ENCODE results near the gene CD93. TPM values are rescaled to one million over a fixed set of nuclear protein-coding genes. Genes with fewer than 3 reads are reported as not detected.

The CD93 gene
- total RNA-seq, 1 donor from 2014 or later, result 0.02 TPM

DNA sequence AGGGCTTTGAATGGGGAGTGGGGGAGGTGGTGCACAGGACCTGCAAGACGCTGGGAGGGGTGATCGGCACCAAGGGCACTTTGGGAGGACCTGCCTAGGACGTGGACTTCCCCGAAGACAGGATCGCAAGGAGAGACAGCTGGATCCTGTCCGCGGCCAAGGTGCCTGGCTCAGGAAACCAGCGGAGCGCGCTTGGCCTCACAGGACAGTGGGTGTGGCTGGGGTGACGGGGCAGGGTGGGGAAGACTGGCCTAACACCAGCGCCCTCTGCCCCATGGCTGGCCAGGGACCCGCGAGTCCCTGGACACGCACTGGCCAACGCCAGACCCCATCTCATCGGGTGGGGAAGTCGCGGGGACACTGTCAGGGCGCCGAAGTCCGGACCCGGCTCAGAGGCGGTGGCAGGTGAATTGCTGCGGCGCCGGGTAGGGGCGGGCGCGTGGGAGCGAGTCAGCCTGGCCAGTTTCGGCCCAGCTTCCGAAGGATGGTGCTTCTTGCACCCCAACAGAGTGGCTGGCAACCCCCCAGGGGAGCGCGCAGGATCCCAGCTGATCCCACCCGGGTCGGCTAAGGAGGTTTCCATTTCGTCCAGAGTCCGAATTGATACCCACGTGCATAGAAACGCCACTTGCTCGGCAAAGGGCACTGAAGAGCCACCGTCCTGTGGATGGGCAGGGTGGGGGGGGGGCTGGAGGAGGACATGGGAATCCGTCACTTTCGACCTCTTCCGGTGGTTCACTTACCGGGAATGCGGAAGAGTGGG, 35.9 kb downstream of the CD93 start:
- H3K79me2 ChIP-seq (ENCODE audit: insufficient read depth, low read length), result peaks cover 9% of the 10 kb centered on the region
- peak overlapping the region; percentile 72 for H3K27ac Mint-ChIP-seq (ENCODE audit: unreplicated experiment)
- H3K36me3 Mint-ChIP-seq (ENCODE audit: low read depth, unreplicated experiment), result no peaks in the 10 kb centered on the region
- FAIRE-seq (no peak), DNase-seq (ENCODE audit: low read depth) (no peak)
- peaks cover 32% of the 10 kb centered on the region for H3K27me3 Mint-ChIP-seq (ENCODE audit: low read depth, unreplicated experiment)
- peaks cover 24% of the 10 kb centered on the region for H3K4me1 ChIP-seq (ENCODE audit: insufficient read depth, low read length)
- TF ChIP-seq CTCF (IDR thresholded peaks at IDR 0.05; ENCODE audit: insufficient read depth, low read depth, low read length) (no peak), EZH2 (IDR thresholded peaks at IDR 0.05; ENCODE audit: insufficient read depth, low read length) (no peak)
- peak overlapping the region; percentile 80 for H2AFZ ChIP-seq (ENCODE audit: low read depth, low read length)
- peaks cover 17% of the 10 kb centered on the region for H3K27me3 ChIP-seq (ENCODE audit: insufficient read depth, low read length)
- H4K20me1 ChIP-seq (ENCODE audit: insufficient read depth, low read length), result no peaks in the 10 kb centered on the region
- peak overlapping the region; percentile 6 for H3K27ac ChIP-seq (ENCODE audit: low read depth, low read length)
- peak overlapping the region; percentile 65 for H3K9ac ChIP-seq (ENCODE audit: low read length)
- peak overlapping the region; percentile 91 for H3K4me3 Mint-ChIP-seq (ENCODE audit: unreplicated experiment)
- H3K4me1 Mint-ChIP-seq (ENCODE audit: low read depth, unreplicated experiment), result peaks cover 2% of the 10 kb centered on the region
- peak overlapping the region; percentile 98 for H3K4me2 ChIP-seq (ENCODE audit: low read length)
- H3K4me3 ChIP-seq (ENCODE audit: insufficient read depth, low read depth, low read length), result peak overlapping the region; percentile 61
- no peaks in the 10 kb centered on the region for H3K9me3 ChIP-seq (ENCODE audit: insufficient read depth, low read depth, low read length)
- H3K9me3 Mint-ChIP-seq (ENCODE audit: unreplicated experiment), result peaks cover 4% of the 10 kb centered on the region
- H3K36me3 ChIP-seq (ENCODE audit: insufficient read depth, low read length), result no peaks in the 10 kb centered on the region

DNA sequence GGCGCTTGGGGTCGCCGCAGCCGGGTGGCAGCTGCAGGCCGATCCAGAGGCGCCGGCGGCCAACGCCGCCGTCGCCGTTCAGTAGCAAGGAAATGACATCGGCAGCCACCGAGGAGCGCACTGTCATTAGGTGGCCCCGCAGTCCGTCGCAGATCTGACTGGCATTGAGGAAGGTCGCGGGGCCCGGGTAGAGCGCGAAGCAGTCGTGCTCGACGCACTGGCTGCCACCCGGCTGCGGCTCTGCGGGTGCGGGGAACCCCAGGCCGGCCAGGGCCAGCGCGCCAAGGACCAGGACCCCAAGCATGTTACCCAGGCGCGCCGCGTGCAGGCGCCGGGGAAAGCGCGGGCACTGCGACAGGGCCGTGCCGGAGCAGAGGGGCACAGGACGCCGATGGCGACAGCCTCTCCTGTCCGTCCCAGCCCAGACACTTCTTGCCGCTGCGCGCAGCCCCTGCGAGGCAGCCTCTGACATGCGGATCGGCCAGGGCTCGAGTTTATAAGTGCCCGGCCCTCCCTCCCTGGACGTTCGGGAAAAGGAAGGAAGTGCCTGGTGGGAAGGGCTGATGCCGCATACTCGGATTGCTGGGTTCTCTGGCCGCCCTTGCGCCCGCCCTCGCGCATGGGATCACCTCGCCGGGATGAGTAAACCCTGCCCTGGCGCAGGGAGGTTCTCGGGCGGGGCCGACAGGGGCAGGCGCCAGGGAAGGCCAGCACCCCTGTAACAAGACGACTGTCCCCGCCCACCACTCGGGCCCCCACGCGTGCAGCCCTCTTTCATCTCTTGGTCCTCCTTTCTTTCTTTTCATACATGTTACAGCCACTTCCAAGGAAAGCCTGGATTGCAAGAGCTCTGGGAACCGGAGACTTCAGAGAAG, 36.7 kb downstream of the CD93 start, which contains the start of gene THBD:
Gene THBD (minus strand): TSS at position 472 of the 875 bp plus-strand sequence. CDS start 168 bp downstream, at position 304.
- Histone ChIP-seq H3K79me2 (ENCODE audit: insufficient read depth, low read length) (peaks cover 9% of the 10 kb centered on the region), H3K9ac (ENCODE audit: low read length) (peak within 1 kb of the TSS; percentile 65), H3K4me3 (ENCODE audit: insufficient read depth, low read depth, low read length) (peak within 1 kb of the TSS; percentile 61), H4K20me1 (ENCODE audit: insufficient read depth, low read length) (no peaks in the 10 kb centered on the region), H3K27ac (ENCODE audit: low read depth, low read length) (peak within 1 kb of the TSS; percentile 6), H3K4me2 (ENCODE audit: low read length) (peak within 1 kb of the TSS; percentile 98), H3K4me1 (ENCODE audit: insufficient read depth, low read length) (peaks cover 24% of the 10 kb centered on the region), H3K36me3 (ENCODE audit: insufficient read depth, low read length) (no peaks in the 10 kb centered on the region), H3K27me3 (ENCODE audit: insufficient read depth, low read length) (peaks cover 19% of the 10 kb centered on the region), H2AFZ (ENCODE audit: low read depth, low read length) (peak within 1 kb of the TSS; percentile 80), H3K9me3 (ENCODE audit: insufficient read depth, low read depth, low read length) (no peaks in the 10 kb centered on the region)
- peaks cover 2% of the 10 kb centered on the region for H3K4me1 Mint-ChIP-seq (ENCODE audit: low read depth, unreplicated experiment)
- H3K9me3 Mint-ChIP-seq (ENCODE audit: unreplicated experiment), result peaks cover 4% of the 10 kb centered on the region
- no peak for TF ChIP-seq EZH2 (IDR thresholded peaks at IDR 0.05; ENCODE audit: insufficient read depth, low read length)
- TF ChIP-seq CTCF (IDR thresholded peaks at IDR 0.05; ENCODE audit: insufficient read depth, low read depth, low read length), result no peak
- DNase-seq (ENCODE audit: low read depth) (peak; percentile 45), FAIRE-seq (no peak)
- peak within 1 kb of the TSS; percentile 72 for H3K27ac Mint-ChIP-seq (ENCODE audit: unreplicated experiment)
- H3K4me3 Mint-ChIP-seq (ENCODE audit: unreplicated experiment), result peak within 1 kb of the TSS; percentile 91
- H3K27me3 Mint-ChIP-seq (ENCODE audit: low read depth, unreplicated experiment), result peaks cover 38% of the 10 kb centered on the region
- H3K36me3 Mint-ChIP-seq (ENCODE audit: low read depth, unreplicated experiment), result no peaks in the 10 kb centered on the region

All from astrocyte (in vitro differentiated cells and primary cell).